PC-9 (cell line): ENCODE measurements around the gene SLC4A4. TPM values are rescaled to one million over a fixed set of nuclear protein-coding genes. Genes with fewer than 3 reads are reported as not detected.

Experiments
- BruUV-seq: library from RNA; stranded (reverse); fragments of 400-500 nt; replicated peaks from 2 replicates; lab custom pipeline; 2021; lab: Mats Ljungman, UMichigan
- CTCF ChIA-PET: fragments of 300-600 bp; sonication (Branson Sonifier 250); formaldehyde crosslinking; loops from one replicate; lab custom pipeline; 2022; ENCODE audit warnings: antibody characterized with exemption; lab: Charles Lee
- POLR2A ChIA-PET: fragments of 300-600 bp; sonication (Branson Sonifier 250); formaldehyde crosslinking; loops from one replicate; lab custom pipeline; 2022; ENCODE audit warnings: antibody characterized with exemption; ENCODE audit not compliant: unreplicated experiment; lab: Charles Lee
- DNase-seq, 2 experiments: peaks; one replicate each; pipeline versions ENCODE4 v3.0.0 to v3.0.0-alpha.2; 2015 to 2022; ENCODE audit warnings: mixed read lengths in 1 of 2
- H2AFZ ChIP-seq: fragments of 200-600 bp; sonication (generic); 2 replicates; pipeline ENCODE4 v1.8.1; 2017; ENCODE audit warnings: antibody characterized with exemption
- H3F3A ChIP-seq: fragments of 200-600 bp; sonication (generic); 2 replicates; pipeline ENCODE4 v1.8.1; 2017; ENCODE audit warnings: antibody characterized with exemption, mild to moderate bottlenecking, low read depth; ENCODE audit not compliant: insufficient read depth
- H3K27ac ChIP-seq: fragments of 200-600 bp; sonication (generic); 2 replicates; pipeline ENCODE4 v1.6.1; 2016; ENCODE audit warnings: mixed run types
- H3K27me3 ChIP-seq: fragments of 200-600 bp; sonication (generic); 2 replicates; pipeline ENCODE4 v1.6.1; 2016; ENCODE audit warnings: low read depth, mixed run types; ENCODE audit not compliant: insufficient read depth
- H3K36me3 ChIP-seq: fragments of 200-600 bp; sonication (generic); 2 replicates; pipeline ENCODE4 v1.6.1; 2016; ENCODE audit warnings: low read depth, mixed run types
- H3K4me1 ChIP-seq: fragments of 200-600 bp; sonication (generic); replicated peaks from 2 replicates; pipeline ENCODE4 v1.6.1; 2016; ENCODE audit warnings: mixed run types; ENCODE audit not compliant: insufficient read depth
- H3K4me2 ChIP-seq: fragments of 200-600 bp; sonication (generic); 2 replicates; pipeline ENCODE4 v1.6.1; 2017; ENCODE audit warnings: mixed run types
- H3K4me3 ChIP-seq: fragments of 200-600 bp; sonication (generic); 2 replicates; pipeline ENCODE4 v1.6.1; 2016; ENCODE audit warnings: mixed run types
- H3K79me2 ChIP-seq: fragments of 200-600 bp; sonication (generic); 2 replicates; pipeline ENCODE4 v1.6.1; 2017; ENCODE audit warnings: low read depth, mixed run types
- H3K9me2 ChIP-seq: fragments of 200-600 bp; sonication (generic); 2 replicates; pipeline ENCODE4 v1.8.1; 2017; ENCODE audit warnings: mild to moderate bottlenecking; ENCODE audit not compliant: insufficient read depth
- H3K9me3 ChIP-seq: fragments of 200-600 bp; sonication (generic); 2 replicates; pipeline ENCODE4 v1.8.1; 2016; ENCODE audit warnings: low read depth; ENCODE audit not compliant: insufficient read depth
- H4K20me1 ChIP-seq: fragments of 200-600 bp; sonication (generic); 2 replicates; pipeline ENCODE4 v1.8.1; 2017; ENCODE audit not compliant: insufficient read depth
- CTCF ChIP-seq: fragments of 200-600 bp; sonication (generic); conservative IDR thresholded peaks from 2 replicates; pipeline ENCODE4 v1.6.1; 2017; ENCODE audit warnings: mixed run types, antibody characterized with exemption, mild to moderate bottlenecking, moderate library complexity
- EZH2 ChIP-seq: fragments of 200-600 bp; sonication (generic); IDR thresholded peaks from 2 replicates; pipeline ENCODE4 v1.8.0; 2017; ENCODE audit warnings: antibody characterized with exemption, low read depth
- intact Hi-C: fragments of 100-400 bp; cut with micrococcal nuclease; formaldehyde crosslinking; loops from one replicate; pipeline ENCODE4 v1.10.0; 2022; ENCODE audit not compliant: unreplicated experiment
- total RNA-seq: library from RNA; stranded (reverse); gene quantifications from 2 replicates; pipeline ENCODE4 v1.2.3, GENCODE V29; 2021

The SLC4A4 gene
- total RNA-seq, 1 experiment from 2014 or later: 0.44 TPM

GRCh38 chr4:71429962-71430361 is 91.1 kb downstream of the SLC4A4 start:
- POLR2A ChIA-PET: no interaction called here
- no TSS peak for BruUV-seq
- Histone ChIP-seq H3K4me2 (no peak overlapping the region), H4K20me1 (no peaks in the 10 kb centered on the region), H2AFZ (no peak overlapping the region), H3K9me2 (no peaks in the 10 kb centered on the region), H3F3A (no peaks in the 10 kb centered on the region), H3K4me1 (no peaks in the 10 kb centered on the region), H3K27ac (no peak overlapping the region), H3K36me3 (no peaks in the 10 kb centered on the region), H3K9me3 (no peaks in the 10 kb centered on the region), H3K4me3 (no peak overlapping the region), H3K27me3 (no peaks in the 10 kb centered on the region), H3K79me2 (no peaks in the 10 kb centered on the region)
- TF ChIP-seq CTCF (no peak), EZH2 (no peak)
- intact Hi-C loops: no loop called here
- CTCF ChIA-PET: no interaction called here
- DNase-seq: no peak

GRCh38 chr4:71430609-71431008 is 91.8 kb downstream of the SLC4A4 start:
- no peaks in the 10 kb centered on the region for H3K4me1 ChIP-seq
- H3K79me2 ChIP-seq: no peaks in the 10 kb centered on the region
- no peaks in the 10 kb centered on the region for H3K27me3 ChIP-seq
- H3K27ac ChIP-seq: no peak overlapping the region
- H3K4me2 ChIP-seq: no peak overlapping the region
- H3K4me3 ChIP-seq: no peak overlapping the region
- no peaks in the 10 kb centered on the region for H3K9me3 ChIP-seq
- H3K9me2 ChIP-seq: no peaks in the 10 kb centered on the region
- POLR2A ChIA-PET: no interaction called here
- intact Hi-C loops: no loop called here
- CTCF ChIA-PET: no interaction called here
- no peak for DNase-seq
- H3K36me3 ChIP-seq: no peaks in the 10 kb centered on the region
- TF ChIP-seq CTCF (no peak), EZH2 (no peak)
- H4K20me1 ChIP-seq: no peaks in the 10 kb centered on the region
- no peaks in the 10 kb centered on the region for H3F3A ChIP-seq
- no TSS peak for BruUV-seq
- no peak overlapping the region for H2AFZ ChIP-seq

- no peak overlapping the region for H3K4me2 ChIP-seq
- H3K9me3 ChIP-seq: no peaks in the 10 kb centered on the region
- H3K27me3 ChIP-seq: no peaks in the 10 kb centered on the region
- intact Hi-C loops: no loop called here
- H3K36me3 ChIP-seq: no peaks in the 10 kb centered on the region
- no peak for DNase-seq
- ChIA-PET CTCF (no interaction called here), POLR2A (no interaction called here)
- no peaks in the 10 kb centered on the region for H3K9me2 ChIP-seq
- no TSS peak for BruUV-seq
- no peaks in the 10 kb centered on the region for H3K4me1 ChIP-seq
- TF ChIP-seq EZH2: no peak
- TF ChIP-seq CTCF: no peak
- H2AFZ ChIP-seq: no peak overlapping the region
- no peaks in the 10 kb centered on the region for H4K20me1 ChIP-seq
- no peaks in the 10 kb centered on the region for H3K79me2 ChIP-seq
- no peaks in the 10 kb centered on the region for H3F3A ChIP-seq
- H3K27ac ChIP-seq: no peak overlapping the region
- no peak overlapping the region for H3K4me3 ChIP-seq
These were observed 101.8 kb downstream of the SLC4A4 start for GRCh38 chr4:71440612-71441011.
